Nucleus accumbens (tissue), 56 donors: ENCODE measurements around the gene UPF2.

Experiments used
- DNase-seq, 56 donors: peaks; one replicate each; lab custom pipeline; 2025; lab: John Stamatoyannopoulos, UW

Gene UPF2

DNA sequence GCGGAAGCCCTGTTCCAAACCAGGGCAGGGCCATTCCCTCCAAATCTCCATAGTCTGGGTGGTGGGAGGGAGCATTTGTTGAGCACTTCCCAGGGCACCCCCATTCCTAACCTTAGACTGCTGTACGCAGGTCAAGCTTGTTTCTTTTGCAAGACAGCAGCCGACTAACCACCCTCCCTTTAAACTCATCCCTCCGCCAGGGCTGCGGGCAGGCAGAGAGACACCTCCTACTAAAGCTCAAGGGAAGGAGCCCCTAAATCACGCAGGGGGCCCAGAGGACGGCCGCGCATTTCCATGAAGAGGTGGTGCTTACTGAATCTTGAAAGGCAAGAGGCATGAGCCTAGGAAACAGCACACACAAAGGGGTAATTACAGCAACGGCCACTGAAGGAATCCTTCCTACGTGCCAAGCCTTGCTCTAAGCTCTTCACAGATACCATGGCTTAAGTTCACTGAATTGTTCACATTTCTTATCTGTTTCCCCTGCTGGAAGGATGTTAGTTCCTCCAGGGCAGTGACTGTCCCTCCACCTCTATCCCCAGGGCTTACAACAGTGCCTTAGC is 129.4 kb downstream of the UPF2 start:
- no peak for DNase-seq

DNA sequence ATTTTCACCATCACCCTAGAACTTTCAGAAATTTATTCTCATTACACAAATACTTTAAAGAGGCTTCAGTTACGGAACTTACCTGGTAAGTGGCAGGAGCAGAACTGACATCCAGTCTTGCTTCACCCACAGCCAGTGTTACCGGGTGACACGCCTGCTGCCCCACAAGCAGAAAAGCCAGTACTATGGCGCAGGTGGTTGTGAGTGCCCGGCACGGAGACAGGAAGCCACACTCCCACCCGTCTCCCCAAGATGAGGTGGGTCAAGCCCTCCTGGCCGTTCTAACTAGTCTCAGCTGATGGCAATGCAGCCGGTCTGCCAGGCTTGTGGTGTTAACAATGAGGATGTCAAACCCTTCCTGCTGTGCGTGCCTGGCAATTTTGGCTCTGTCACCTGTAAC is 132.5 kb downstream of the UPF2 start:
- DNase-seq = no peak

GRCh38 chr10:11909618-11910017 is 133.0 kb downstream of the UPF2 start:
- no peak for DNase-seq

DNA sequence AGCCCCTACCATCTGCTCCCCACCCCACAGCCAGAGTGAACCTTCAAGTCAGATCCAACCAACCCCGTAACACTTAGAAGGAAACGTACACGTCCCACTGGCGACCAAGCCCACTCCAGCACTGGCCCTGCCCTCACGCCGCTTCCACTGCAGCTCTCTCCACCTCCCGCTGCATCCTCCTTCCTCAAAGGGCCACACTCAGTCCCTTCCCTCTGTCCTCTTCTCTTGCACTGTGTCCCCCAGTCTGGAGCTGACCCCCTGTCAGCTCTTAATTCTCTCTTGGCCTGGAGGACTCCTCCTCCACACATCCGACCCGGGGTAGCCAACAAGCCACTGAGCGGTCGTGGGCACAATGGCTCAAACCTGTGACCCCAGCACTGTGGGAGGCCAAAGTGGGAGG is 133.6 kb downstream of the UPF2 start:
- DNase-seq = no peak

- no peak for DNase-seq
These were observed 134.1 kb downstream of the UPF2 start for GRCh38 chr10:11908536-11908935.

- no peak for DNase-seq
These were observed 134.7 kb downstream of the UPF2 start for GRCh38 chr10:11907914-11908313.

DNA sequence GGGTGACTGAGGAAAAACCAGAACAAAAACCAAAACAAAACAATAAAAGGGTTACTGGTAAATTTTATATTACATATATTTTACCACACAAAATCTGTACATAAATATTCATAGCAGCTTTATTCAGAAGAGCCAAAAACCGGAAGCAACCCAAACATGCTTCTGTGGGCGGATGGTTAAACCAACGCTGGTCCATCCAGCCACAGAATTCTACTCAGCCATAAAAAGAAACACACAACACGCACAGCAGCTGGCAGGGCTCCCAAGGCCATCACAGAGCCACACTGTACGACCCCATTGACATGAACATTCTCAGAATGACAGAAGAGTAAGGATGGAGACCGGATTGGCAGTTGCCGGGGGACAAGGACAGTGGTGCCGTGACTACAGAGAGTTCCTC is 135.9 kb downstream of the UPF2 start:
- no peak for DNase-seq

GRCh38 chr10:11902646-11903045 is 140.0 kb downstream of the UPF2 start:
- DNase-seq = no peak

DNA sequence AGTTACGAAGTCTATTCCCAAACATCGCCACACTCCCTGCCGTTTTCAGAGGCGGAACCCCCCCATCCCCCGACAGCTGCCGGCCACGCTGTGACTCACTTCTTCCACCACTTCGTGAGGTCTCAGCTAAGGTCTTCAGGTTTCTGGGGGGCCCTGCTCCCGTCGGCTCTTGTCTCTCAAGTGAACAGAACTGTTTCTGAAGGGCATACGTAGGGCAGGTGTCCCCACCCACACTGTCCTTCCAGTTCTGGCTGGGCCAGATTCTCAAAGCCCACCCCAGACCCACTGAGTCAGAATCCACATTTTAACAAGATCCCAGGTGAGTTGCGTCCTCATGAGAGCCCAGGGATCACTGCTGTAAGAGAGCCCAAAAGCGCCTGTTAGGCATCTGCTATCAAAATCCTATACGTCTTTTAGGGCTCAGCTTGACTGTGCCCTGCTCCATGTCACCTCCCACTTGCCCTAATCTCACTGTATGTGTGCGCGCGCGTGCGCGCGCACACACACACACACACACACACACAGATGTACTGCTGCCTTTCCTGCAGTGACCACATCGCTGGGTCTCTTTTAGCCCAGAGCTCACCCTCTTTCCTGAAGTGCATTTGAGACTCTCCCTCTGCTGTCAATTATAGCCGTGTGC is 140.7 kb downstream of the UPF2 start:
- no peak for DNase-seq

DNA sequence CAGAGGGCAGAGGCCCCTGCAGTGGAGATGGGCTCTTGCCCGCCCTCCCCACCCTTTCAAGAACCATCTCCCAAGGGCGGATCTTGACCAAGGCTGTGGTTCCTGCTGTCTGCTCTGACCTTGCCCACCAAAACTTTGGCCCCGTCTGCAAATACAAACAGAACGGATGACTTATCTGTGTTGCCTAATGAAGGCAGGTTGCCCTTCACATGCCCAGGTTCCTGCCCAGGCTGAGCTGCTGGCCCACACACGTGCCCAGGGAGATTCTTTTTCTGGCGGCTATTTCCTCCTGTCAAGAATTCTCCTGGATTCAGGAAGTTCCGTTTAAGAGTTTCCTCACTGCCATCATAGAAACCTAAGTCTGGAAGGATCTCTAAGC is 141.2 kb downstream of the UPF2 start:
- DNase-seq = no peak

- no peak for DNase-seq
These were observed 141.6 kb downstream of the UPF2 start for GRCh38 chr10:11901036-11901301.

DNA sequence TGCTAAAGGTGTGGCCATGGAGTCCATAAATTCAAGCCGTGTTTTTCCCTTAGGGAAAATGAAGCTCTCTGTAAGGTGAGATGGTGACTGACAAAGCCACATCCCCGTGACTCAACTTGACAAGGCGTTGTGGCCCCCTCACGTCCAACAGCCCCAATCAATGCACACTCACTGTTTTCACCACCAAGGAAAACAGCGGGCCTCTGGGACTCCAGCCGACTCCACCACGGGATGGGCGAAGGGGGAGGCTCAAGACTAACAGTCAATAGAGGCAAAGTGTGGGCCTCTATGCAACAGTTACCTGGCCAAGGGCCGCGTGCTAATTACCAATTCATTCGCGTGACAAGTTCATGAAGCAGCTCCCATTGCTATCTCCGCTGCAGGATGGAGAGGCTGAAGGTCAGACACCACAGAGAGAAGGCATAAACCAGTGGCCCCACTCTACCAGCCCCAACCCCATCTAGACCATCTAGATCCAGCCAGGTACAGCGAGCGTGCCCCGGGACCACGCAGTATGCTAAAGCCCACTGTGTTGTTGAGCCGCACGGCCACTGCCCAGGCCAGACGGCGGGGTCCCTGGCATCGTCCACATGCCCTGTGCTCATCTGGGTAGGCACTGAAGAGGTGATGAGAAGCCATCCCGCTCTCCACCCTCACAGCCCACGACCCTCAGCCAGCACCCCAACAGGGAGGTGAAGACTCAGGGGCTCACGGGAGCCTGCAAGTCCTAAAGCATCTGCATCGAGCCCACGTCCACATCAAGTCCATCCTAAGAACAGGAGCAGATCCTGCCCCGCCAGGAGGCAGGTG is 143.3 kb downstream of the UPF2 start:
- no peak for DNase-seq

DNA sequence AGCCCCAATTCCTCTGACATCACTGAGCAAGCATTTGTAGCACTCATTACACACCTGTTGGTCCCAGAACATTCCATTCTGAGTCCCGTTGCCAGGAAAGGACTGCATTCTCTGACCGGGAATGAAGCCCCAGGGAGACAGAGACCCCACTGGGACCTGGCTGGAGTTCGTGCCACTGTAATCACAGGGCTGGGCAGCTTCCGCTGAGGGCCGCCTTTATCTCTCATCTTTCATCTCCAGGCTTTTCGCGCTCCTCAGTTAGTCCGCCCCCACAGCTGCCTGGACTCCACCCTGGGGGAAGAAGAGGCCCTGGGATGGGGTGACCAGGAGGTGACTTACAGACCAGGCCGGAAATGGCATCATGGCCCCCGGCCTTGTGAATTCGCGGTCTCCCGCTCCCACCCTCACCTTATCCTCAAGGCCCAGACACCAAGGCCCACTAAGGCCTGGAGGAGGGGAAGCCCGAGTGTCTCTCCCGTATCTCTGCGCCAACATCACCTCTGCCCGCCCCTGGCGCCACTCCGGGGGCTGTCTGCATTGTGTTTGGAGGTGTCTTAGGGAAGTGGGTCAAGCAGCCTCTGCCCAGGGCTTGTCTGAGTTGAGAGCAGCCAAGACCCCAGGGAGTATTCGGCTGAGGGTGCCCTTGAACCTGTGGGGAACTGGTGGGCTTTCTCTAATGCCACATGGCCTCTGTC is 144.1 kb downstream of the UPF2 start:
- DNase-seq = no peak

DNA sequence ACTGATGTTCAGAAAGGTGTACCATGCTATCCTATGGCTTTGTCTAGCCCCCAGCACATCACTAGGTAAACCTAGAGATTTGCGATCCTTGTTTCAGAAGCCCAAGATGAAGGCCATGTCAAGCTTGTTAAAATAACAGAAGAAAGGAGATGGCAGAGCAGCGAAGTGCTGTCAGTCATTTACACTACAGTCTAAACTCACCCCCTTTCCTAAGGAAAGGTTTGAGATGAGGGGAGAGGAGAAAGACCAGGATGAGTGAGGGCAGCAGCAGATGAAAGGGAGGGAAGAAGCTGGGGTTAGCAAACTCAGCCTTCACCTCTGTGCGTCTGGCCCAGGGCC is 144.6 kb downstream of the UPF2 start:
- no peak for DNase-seq

DNA sequence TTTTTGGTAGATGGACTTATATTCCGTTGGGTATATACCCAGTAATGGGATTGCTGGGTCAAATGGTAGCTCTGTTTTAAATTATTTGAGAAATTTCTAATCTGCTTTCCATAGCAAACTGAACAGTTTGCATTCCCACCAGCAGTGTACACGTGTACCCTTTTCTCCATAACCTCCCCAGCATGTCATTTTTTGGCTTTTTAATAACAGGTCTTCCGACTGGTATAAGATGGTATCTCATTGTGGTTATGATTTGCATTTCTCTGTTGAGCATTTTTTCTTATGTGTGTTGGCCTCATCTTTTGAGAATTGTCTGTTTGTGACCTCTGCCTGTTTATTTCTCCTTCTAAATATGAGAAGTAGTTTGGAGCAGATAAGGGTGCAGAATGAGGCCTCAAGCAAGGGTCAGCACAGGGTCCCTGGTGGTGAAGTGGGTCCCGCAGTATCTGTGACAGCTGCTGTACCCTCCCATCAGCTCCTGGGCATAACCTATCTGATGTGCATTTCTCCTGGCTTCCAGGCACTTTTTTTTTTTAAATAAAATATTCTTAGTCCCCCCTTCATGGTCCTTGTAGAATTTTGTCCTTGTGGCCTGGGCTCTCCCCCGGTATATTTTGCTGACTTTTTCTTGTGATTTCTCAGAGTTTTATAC is 145.9 kb downstream of the UPF2 start:
- DNase-seq = no peak

- DNase-seq = no peak
These were observed 147.0 kb downstream of the UPF2 start for GRCh38 chr10:11895598-11895997.

DNA sequence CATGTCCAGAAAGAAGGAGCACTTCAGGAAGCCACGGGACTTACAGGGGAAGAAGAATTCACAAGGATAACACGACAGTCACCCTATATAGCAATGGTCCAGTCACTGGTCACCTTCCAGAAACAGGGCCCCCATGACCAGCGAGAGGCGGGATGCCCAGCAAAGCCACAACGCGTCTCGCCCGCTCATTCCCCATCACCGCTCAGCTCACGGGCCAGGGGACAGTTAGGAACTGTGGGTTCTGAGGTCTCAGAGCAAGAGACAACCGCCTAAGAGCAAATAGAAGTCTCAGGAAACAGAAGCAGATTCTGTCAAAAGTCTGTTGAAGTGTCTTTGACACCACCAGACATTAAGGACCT is 147.5 kb downstream of the UPF2 start:
- no peak for DNase-seq

DNA sequence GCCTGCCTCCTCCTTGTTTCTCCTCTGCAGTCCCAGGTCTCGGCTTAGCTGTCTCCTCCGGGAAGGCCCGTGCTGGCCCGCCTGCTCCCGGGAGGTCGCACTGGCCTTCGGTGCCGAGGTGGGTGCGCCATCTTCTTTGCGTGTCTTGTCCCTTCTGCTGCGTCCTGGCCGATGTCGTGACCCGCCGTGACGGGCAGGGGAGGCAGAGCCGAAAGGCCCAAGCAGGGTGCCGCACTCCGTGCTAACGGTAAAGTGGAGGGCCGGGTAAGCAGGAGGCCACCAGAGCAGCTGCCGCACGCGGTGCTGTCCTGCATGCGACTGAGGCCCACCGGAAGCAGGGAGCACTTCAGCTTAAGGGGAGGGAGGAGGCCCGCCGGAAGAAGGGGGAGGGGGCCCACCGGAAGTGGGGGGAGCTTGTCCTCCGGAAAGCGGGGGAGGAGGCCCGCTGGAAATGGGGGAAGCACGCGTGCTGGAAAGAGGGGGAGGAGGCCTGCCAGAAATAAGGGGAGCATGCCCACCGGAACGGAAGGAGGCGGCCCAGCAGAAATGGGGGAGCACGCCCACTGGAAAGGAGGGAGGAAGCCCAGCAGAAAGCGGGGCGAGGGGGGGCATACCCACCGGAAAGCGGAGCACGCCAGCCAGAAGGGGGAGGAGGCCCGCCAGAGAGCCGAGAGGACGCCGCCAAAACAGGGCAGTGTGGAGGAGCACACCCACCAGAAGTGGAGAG is 148.1 kb downstream of the UPF2 start:
- DNase-seq = no peak

DNA sequence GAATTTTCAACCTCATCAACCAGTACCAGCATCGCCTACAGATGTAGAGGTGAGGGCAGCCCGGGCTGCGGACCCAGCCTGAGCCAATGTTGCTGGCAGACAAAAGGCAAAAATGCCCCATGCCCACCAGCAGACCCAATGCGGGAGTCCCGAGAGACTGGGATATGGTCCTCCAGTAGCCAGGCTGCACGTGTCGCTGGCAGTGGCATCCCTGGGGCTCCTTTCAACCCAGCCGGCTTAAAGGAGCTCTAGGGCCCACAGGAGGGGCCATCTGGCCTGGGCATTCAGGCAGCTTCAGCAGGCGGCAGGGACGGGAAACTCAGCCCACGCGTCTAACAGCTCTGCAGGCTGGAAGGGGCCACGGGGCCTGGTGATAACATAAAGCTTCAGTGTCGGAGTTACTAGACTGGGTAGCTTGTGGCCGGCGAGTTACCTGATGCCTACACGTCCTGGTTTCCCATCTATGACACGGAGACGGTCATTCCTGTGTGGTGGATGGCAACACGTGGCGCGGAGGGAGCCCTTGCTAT is 148.8 kb downstream of the UPF2 start:
- no peak for DNase-seq

GRCh38 chr10:11891776-11892486 is 150.7 kb downstream of the UPF2 start:
- no peak for DNase-seq
